NCI-H526 treated with DMSO at 0.1 percent for 48 hours (cell line): ENCODE data around the gene SLC39A8.

Source experiments
- DNase-seq: peaks from one replicate; lab custom pipeline; 2025; lab: John Stamatoyannopoulos, UW

The SLC39A8 gene

GRCh38 chr4:102230194-102230593 is 115.1 kb downstream of the SLC39A8 start:
- no peak for DNase-seq

DNA sequence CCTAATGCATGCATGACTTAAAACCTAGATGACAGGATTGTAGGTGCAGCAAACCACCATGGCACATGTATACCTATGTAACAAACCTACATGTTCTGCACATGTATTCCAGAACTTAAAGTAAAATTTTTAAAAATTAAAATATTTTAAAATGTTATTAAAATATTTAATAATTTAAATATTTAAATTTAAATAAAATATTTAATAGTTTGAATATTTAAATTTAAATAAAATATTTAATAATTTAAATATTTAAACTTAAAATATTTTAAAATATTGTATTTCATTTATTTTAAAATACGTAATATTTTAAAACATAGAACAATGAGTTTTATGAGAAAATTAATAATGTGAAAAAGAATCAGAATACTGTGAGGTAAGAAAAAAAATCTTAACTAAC is 117.9 kb downstream of the SLC39A8 start:
- DNase-seq, result no peak

GRCh38 chr4:102223461-102223860 is 121.8 kb downstream of the SLC39A8 start:
- DNase-seq, result no peak

GRCh38 chr4:102222838-102223409 is 122.4 kb downstream of the SLC39A8 start:
- DNase-seq, result no peak

DNA sequence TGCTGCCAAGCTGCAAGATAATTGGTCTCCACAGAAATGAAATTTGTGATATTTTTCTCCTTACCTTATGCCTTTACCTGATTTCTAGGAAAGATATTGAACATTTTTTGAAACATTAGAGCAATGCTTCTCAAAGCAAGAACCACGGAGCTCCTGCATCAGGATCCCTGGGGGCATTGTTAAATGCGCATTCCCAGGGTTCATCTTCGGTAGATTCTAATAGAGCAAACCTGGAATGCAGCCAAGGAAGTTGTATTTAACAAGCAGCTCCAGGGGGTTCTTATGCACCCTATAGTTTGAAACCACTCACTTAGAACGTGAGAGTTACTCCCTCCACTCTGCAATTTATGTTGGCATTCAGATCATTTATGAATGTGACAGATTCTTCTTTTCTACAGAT is 126.2 kb downstream of the SLC39A8 start:
- DNase-seq, result no peak

GRCh38 chr4:102218656-102219055 is 126.6 kb downstream of the SLC39A8 start:
- DNase-seq, result no peak

DNA sequence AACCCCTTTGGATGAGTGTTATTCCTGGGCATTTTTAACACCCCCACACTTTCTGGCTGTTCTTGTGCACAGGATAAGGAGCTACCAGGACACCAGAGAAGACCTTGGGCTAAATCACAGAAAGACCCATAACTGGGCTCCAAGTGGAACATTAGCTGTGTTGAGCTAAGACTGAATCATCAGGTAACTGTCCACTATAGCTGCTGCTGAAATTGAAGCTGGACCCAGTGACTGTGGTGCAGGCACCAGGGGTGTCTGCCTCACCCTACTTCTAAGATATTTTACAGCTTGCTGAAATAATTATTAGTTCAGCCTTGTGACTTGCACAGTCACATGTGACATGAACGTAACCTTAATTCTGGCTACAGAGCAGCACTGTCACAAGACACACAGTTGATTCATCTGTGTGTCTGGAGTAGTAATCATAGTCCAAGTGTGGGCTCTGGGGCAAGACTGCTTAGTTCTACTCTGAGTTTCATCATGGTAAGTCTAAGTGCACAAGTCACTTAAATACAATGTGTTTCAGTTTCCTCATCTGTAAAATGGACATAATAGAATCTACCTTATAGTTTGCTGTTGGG is 127.4 kb downstream of the SLC39A8 start:
- DNase-seq, result no peak

DNA sequence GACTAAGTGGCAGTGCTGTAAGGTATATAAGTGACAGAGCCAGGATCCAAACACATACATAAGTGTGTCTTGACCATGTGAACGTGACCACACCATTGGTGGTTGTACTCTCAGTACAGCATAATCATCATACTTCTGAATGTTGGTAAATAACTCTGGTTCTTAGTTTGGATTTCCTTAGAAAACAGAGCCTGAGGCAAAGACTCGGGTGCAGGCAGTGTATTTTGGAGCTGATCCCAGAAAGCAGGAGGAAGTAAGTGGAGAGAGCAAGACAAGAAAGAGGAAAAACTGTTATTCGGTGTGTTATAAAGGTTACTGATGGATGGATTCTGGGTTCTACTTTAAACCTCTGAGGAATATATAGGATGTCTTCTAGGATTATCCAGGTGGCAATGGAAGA is 127.9 kb downstream of the SLC39A8 start:
- no peak for DNase-seq

DNA sequence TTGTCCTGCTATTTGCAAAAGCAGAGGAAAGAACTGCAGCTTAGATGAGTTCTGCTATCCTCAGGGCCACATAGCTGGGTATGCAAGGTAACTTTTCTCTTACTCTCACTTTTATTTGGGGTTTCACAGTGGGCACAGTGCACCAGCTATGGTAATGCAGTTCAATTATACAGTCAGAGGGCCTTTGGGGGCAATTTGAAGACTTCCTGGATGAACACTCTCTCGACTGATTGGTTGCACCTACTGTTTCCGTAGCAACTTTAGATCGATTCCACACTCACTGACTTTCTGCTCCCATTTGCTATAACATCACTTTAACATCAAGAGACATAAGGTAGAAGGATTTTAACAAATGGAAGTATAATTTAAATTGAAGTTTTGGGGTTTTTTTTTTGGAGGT is 128.6 kb downstream of the SLC39A8 start:
- no peak for DNase-seq

GRCh38 chr4:102213031-102213430 is 132.3 kb downstream of the SLC39A8 start:
- DNase-seq, result no peak
